ENCODE measurements around the gene IFITM5.

The IFITM5 gene

DNA sequence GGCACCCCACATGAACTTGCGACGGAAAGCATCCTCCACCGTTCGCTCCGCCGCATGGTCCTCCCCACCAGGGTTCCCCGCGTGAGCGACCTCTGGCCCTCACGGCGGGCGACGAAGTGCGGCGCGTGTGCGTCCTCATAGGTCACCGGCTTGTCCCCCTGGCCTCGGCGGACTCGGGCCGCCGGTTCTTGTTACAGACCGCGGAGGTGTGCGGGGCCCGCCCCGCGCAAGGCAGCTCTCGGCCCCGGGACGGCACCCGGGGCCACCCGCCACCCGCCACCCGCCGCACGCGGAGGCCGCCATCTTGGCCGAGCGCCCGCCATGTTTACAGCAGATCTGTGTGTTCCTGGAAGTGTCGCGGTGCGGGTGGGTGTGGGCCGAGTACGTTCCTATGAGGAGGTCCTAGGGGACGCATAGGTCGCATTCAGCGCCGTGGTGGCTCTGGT lies 4.8 kb upstream of the IFITM5 start:
- Histone ChIP-seq H2AFZ (ENCODE audit: low read depth, low read length) (no peak overlapping the region), H3K4me1 (ENCODE audit: insufficient read depth, low read length) (peaks cover 31% of the 10 kb centered on the region), H3K9me3 (ENCODE audit: low read length) (no peaks in the 10 kb centered on the region), H3K36me3 (ENCODE audit: insufficient read depth, low read length) (no peaks in the 10 kb centered on the region), H3K27me3 (ENCODE audit: insufficient read depth, low read length) (no peaks in the 10 kb centered on the region), H3K4me3 (ENCODE audit: low read length) (no peak overlapping the region)

DNA sequence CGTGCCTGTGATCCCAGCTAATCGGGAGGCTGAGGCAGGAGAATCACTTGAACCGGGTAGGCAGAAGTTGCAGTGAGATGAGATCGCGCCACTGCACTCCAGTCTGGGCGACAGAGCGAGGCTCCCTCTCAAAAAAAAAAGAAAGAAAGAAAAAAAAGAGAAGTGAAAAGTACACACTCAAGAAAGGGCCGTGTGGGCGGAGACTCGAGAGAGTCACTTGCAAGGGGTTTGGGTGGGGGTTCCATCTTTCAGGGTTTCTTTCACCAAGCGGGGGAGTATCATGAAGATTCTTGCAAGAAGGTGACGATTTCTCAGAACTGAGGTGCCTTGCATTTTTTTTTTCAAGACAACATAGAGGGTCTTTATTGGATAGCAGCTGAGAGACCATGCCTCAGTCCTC lies 4.0 kb upstream of the IFITM5 start:
- Histone ChIP-seq H2AFZ (ENCODE audit: low read depth, low read length) (no peak overlapping the region), H3K9me3 (ENCODE audit: low read length) (no peaks in the 10 kb centered on the region), H3K27me3 (ENCODE audit: insufficient read depth, low read length) (no peaks in the 10 kb centered on the region), H3K36me3 (ENCODE audit: insufficient read depth, low read length) (no peaks in the 10 kb centered on the region), H3K4me1 (ENCODE audit: insufficient read depth, low read length) (peaks cover 29% of the 10 kb centered on the region), H3K4me3 (ENCODE audit: low read length) (no peak overlapping the region)

DNA sequence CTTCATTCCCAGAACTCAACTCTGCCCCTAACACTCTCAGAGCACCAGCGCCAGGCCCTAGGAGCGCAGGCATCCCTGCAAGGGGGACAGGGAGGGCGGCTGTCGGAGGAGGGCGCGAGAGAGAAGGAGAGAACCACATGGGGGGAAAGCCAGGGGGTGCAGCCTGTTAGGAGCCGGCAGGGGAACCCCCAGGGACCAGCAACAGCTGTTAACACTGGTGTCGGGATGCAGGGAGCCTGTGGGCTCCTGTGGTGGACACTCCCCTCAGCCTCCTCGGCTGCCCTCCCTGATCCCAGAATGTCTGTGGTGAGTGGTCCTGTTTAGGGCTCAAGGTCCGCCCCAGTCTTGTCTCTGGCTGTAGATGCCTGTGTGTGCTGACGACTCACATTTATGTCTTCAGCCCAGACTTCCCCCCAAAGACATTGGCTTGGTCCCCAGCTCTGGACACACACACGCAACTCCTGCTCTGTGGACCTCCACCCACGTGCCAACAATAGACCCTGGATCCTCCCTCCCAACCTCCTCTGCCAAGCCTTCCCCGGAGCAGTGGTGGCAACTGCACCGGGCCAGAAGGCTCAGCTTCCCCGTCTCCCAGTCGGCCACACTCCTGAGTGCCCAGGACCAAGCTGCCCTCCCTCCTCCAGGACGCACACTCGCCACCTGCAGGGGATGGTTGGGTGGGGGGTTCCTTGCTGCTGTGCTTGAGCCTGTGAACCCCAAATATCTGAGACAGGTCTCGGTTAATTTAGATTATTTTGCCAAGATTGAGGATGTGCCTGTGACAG lies 817 bp upstream of the IFITM5 start:
- no peaks in the 10 kb centered on the region for H3K36me3 ChIP-seq (ENCODE audit: insufficient read depth, low read length)
- no peaks in the 10 kb centered on the region for H3K27me3 ChIP-seq (ENCODE audit: insufficient read depth, low read length)
- no peak overlapping the region for H2AFZ ChIP-seq (ENCODE audit: low read depth, low read length)
- H3K4me3 ChIP-seq (ENCODE audit: low read length): no peak overlapping the region
- H3K9me3 ChIP-seq (ENCODE audit: low read length): no peaks in the 10 kb centered on the region
- peaks cover 13% of the 10 kb centered on the region for H3K4me1 ChIP-seq (ENCODE audit: insufficient read depth, low read length)

DNA sequence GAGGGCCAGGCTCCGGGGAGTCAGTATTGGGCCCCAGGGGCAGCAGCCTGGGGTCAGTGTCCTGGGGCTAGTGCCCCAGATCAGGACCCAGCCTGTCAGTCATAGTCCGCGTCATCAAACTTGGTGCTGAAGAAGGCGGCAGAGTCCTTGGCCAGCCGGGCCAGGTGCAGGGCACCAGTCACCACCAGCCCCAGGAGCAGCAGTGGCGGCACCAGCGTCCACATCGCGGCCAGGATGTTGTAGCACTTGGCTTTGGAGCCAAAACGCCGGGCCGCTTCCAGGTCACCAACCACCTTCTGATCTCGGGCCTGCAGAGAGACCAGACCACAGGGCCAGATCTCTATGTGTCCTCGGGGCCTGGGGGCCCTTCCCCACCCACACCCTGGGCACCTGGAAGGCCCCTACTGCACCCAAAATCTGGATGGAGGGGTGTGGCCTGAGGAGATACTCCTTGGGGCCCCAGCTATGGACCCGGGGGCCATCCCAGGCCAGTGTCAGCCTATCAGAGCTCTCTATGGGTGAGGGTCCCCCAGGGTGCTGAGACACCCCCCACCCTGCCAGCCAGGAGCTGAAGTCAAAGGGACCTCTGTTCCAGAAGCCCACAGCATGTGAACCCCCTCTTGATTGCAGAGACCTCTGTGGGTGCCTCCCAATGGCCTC lies 790 bp downstream of the IFITM5 start:
- Histone ChIP-seq H2AFZ (ENCODE audit: low read depth, low read length) (no peak overlapping the region), H3K27me3 (ENCODE audit: insufficient read depth, low read length) (no peaks in the 10 kb centered on the region), H3K4me3 (ENCODE audit: low read length) (no peak overlapping the region), H3K4me1 (ENCODE audit: insufficient read depth, low read length) (peaks cover 10% of the 10 kb centered on the region), H3K9me3 (ENCODE audit: low read length) (no peaks in the 10 kb centered on the region), H3K36me3 (ENCODE audit: insufficient read depth, low read length) (peaks cover 3% of the 10 kb centered on the region)

DNA sequence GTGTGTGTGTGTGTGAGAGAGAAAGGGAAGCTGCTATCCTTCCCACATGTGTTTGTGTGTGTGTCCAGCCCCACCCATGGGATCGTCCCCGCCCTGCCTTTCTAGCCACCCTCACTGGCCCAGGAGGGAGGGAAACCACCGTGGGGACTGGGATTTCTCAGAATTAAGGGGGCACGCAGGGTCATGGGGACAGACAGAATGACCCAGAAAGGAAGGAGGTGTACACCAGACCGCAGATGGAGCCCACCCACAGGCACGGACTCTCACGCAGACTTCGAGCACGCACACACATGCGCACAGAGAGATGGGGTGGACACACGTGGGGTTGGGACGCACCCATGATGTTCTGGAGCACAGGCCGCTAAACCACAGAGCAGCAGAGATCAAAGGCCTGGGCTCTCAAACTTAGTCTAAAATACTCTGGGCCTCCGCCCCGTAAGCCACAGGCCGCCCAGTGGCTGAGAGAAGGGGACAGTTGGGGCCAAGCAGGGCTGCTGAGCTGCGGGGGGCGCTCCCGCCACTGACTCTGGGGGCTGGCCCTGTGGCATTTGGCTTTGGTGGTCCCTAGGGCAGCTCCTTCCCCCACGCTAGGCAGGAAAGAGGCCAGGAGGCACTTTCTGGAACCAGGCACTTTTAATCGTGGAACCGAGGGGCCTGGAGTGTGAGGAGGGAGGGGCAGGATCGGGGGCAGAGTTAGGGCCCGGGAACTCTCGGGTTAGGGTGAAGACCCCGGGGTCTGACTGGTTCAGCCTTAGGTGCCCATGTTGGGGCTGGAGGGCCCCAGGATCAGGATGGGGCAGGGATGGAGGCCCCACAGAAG lies 1.5 kb downstream of the IFITM5 start:
- Histone ChIP-seq H3K9me3 (ENCODE audit: low read length) (no peaks in the 10 kb centered on the region), H3K4me1 (ENCODE audit: insufficient read depth, low read length) (peaks cover 10% of the 10 kb centered on the region), H3K36me3 (ENCODE audit: insufficient read depth, low read length) (peaks cover 3% of the 10 kb centered on the region), H2AFZ (ENCODE audit: low read depth, low read length) (no peak overlapping the region), H3K4me3 (ENCODE audit: low read length) (no peak overlapping the region), H3K27me3 (ENCODE audit: insufficient read depth, low read length) (no peaks in the 10 kb centered on the region)

DNA sequence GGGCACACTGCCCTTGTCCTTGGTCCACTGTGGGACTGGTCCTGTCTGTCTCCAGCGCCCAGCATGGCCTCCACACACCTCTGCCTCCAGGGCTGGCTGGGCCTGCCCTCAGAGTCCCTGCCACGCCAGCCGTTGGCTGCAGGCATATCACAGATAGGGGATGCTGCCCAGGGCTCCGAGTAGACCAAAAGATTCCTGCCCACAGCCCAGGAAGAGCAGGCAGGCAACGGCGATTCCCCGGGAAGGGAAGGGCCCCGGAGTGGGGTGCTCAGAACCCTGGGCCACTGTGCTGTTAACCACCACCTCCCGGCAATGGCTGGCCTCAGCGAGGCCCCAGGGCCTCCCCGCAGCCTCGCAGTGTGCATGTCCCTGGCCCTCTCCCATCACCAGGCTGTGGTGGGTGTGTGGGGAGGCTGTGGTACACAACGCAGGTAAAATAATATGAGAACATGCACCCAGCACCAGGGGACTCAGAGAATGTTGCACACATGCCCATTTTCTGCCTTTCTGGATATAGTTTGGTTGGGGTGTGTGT lies 2.2 kb downstream of the IFITM5 start:
- no peak overlapping the region for H3K4me3 ChIP-seq (ENCODE audit: low read length)
- H2AFZ ChIP-seq (ENCODE audit: low read depth, low read length): no peak overlapping the region
- peaks cover 3% of the 10 kb centered on the region for H3K36me3 ChIP-seq (ENCODE audit: insufficient read depth, low read length)
- H3K4me1 ChIP-seq (ENCODE audit: insufficient read depth, low read length): peaks cover 10% of the 10 kb centered on the region
- no peaks in the 10 kb centered on the region for H3K9me3 ChIP-seq (ENCODE audit: low read length)
- no peaks in the 10 kb centered on the region for H3K27me3 ChIP-seq (ENCODE audit: insufficient read depth, low read length)

DNA sequence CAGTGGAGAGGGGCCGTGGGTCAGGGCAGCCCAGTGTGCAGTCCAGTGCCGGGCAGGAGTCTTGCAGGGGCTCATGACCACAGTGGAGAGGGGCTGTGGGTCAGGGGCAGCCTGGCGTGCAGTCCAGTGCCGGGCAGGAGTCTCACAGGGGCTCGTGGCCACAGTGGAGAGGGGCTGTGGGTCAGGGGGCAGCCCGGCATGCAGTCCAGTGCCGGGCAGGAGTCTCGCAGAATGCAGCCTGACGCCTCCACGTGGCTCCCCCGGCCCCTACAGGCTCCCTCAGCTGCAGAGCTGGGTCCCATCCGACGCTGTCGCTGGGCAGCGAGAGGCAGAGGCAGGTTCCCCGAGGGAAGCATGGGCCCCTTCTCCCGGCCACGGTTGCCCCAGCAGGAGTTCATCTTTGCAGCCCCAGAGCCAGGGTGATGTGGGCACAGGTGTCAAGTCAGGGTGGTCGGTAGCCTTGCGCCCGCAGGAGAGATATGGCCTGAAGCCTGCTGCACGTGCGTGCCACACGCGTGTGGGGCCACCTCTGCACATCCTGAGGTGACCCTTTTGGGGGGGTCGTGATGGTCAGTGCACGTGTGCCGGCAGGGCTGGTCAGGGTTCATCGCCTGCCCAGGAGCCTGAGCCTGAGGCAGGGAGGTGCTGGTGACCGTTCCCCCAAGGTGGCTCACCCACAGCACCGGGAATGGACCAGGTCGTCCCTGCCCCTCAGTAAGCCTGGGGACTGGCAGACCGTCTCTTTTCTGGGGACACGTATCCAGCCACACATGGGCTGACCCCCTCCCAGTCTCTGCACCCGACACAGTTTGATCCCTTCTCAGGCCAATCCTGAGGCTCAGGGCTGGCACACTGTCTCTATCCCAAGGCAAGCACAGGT lies 2.9 kb downstream of the IFITM5 start:
- no peak overlapping the region for H2AFZ ChIP-seq (ENCODE audit: low read depth, low read length)
- no peaks in the 10 kb centered on the region for H3K9me3 ChIP-seq (ENCODE audit: low read length)
- H3K4me1 ChIP-seq (ENCODE audit: insufficient read depth, low read length): peaks cover 10% of the 10 kb centered on the region
- peaks cover 3% of the 10 kb centered on the region for H3K36me3 ChIP-seq (ENCODE audit: insufficient read depth, low read length)
- H3K4me3 ChIP-seq (ENCODE audit: low read length): no peak overlapping the region
- H3K27me3 ChIP-seq (ENCODE audit: insufficient read depth, low read length): no peaks in the 10 kb centered on the region

DNA sequence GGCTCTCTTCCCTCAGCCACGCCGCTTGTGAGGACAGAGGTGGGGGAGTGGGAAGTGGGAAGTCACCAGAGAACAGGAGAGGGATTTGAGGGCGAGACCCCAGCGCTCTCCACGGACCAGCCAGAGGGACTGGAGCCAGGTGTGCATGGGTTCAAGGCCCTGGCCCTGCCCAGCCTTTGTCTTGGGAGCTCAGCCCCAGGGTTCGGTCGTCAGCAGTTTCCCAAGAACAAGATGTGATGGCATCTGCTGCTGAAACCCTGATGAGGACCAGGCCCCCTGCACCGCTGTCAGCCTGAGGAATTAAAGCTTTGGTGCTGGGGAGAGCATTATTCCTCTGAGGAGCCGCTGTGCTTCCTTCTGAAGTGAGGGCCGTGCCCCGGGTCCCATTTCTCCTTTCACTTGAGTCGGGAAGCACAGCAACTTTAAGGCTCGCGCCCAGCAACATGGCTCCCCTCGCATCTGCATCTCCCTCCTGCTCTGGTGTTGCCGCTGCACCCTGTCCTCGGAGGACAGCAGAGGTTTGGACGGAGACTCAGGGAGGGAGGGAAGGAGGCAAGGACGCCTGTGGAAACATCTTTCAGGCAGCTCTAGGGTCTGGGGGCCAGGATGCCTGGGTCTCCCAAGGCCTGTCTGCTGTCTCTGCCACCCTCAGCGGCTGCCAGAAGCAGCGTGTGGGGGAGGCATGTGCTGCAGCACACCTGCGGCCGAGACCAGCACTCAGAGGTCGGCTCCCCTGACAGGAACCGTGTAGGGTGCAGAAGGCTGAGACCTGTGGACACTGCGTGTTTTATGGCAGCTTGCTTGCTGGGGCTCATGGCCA lies 3.8 kb downstream of the IFITM5 start:
- Histone ChIP-seq H3K4me1 (ENCODE audit: insufficient read depth, low read length) (peaks cover 10% of the 10 kb centered on the region), H3K36me3 (ENCODE audit: insufficient read depth, low read length) (peaks cover 3% of the 10 kb centered on the region), H3K4me3 (ENCODE audit: low read length) (no peak overlapping the region), H3K9me3 (ENCODE audit: low read length) (no peaks in the 10 kb centered on the region), H2AFZ (ENCODE audit: low read depth, low read length) (no peak overlapping the region), H3K27me3 (ENCODE audit: insufficient read depth, low read length) (no peaks in the 10 kb centered on the region)

DNA sequence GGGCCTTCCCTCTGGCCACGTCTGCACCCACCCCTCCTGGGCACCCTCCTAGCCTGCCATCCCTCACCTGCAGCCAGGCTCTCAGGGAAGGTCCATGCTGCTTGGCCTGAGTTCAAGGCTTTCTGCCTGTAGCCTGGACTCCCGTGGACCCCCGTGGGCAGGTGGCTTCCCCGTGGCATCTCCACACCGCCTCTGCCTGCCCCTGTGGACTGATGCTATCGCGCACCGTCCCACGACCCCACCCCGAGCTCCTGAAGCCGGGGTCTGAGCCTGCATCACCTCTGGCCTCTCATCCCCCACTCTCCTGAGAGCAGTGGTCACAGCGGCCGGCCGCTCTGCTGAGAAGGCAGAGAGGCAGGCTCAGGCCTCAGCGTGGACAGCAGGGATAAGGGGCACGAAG lies 4.5 kb downstream of the IFITM5 start:
- peaks cover 3% of the 10 kb centered on the region for H3K36me3 ChIP-seq (ENCODE audit: insufficient read depth, low read length)
- H3K4me1 ChIP-seq (ENCODE audit: insufficient read depth, low read length): peaks cover 7% of the 10 kb centered on the region
- no peaks in the 10 kb centered on the region for H3K9me3 ChIP-seq (ENCODE audit: low read length)

DNA sequence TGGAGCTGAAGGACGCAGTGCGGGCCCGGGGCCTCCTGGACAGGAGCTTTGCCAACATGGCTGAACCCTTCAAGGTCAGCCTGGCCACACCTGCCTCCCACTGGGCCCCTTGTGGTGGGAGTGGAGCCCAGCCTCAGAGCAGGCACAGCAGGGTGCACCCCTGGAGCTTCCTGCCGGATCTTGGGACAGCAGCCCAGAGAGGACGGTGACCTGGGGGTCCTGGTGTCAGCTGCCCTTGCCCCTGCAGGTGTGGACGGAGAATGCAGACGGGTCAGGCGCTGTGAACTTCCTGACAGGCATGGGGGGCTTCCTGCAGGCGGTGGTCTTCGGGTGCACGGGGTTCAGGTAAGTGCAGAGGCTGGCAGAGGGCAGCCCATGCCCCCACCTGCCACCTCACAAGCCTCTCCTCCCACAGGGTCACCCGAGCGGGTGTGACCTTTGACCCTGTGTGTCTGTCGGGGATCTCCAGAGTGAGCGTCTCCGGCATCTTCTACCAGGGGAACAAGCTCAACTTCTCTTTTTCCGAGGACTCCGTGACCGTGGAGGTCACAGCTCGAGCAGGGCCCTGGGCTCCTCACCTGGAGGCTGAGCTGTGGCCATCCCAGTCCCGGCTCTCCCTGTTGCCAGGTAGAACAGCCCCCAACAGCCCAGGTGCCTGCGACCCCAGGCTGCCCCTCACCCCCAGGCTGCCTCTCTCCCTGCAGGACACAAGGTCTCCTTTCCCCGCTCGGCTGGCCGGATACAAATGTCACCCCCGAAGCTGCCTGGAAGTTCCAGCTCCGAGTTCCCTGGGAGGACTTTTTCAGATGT lies 5.3 kb downstream of the IFITM5 start:
- Histone ChIP-seq H3K9me3 (ENCODE audit: low read length) (no peaks in the 10 kb centered on the region), H3K27me3 (ENCODE audit: insufficient read depth, low read length) (no peaks in the 10 kb centered on the region), H2AFZ (ENCODE audit: low read depth, low read length) (no peak overlapping the region), H3K4me1 (ENCODE audit: insufficient read depth, low read length) (peaks cover 7% of the 10 kb centered on the region), H3K36me3 (ENCODE audit: insufficient read depth, low read length) (peaks cover 3% of the 10 kb centered on the region), H3K4me3 (ENCODE audit: low read length) (no peak overlapping the region)

More for the DNA sequence above, 4.5 kb downstream of the IFITM5 start:
- H3K27me3 ChIP-seq (ENCODE audit: insufficient read depth, low read length): no peaks in the 10 kb centered on the region
- H2AFZ ChIP-seq (ENCODE audit: low read depth, low read length): no peak overlapping the region
- no peak overlapping the region for H3K4me3 ChIP-seq (ENCODE audit: low read length)

DNA sequence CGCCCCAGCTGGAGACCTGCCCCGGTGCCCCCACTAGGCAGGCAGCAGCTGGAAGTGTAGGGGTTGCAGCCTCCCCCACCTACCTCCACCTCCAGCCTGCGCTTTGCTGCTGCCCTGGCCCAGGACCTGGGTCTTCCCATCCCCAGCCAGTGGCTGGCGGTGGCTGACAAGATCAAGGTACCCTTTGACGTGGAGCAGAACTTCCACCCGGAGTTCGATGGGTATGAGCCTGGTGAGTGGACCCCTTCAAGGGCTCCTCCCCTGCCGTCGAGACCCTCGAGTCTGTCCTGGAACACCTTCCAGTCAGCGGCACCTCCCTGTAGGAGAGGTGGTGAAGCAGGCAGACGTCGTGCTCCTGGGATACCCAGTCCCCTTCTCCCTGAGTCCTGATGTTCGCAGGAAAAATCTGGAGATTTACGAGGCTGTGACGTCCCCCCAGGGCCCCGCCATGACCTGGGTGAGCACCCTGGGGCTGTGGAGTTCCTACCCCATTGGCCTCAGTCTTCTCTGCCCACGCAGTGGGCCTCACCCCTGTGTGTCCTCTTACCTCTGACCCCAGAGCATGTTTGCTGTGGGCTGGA lies 6.0 kb downstream of the IFITM5 start:
- Histone ChIP-seq H3K27me3 (ENCODE audit: insufficient read depth, low read length) (no peaks in the 10 kb centered on the region), H2AFZ (ENCODE audit: low read depth, low read length) (no peak overlapping the region), H3K4me1 (ENCODE audit: insufficient read depth, low read length) (peaks cover 8% of the 10 kb centered on the region), H3K36me3 (ENCODE audit: insufficient read depth, low read length) (peaks cover 3% of the 10 kb centered on the region), H3K4me3 (ENCODE audit: low read length) (no peak overlapping the region), H3K9me3 (ENCODE audit: low read length) (no peaks in the 10 kb centered on the region)

Measured in neuron (in vitro differentiated cells).